Measurements from ENCODE around the gene AADACL2.
"Not testable (repeated sequence)": the region's sequence is repeated elsewhere in the genome, so short reads cannot be mapped to it uniquely, and the experiment has no call there.

AADACL2 gene

DNA sequence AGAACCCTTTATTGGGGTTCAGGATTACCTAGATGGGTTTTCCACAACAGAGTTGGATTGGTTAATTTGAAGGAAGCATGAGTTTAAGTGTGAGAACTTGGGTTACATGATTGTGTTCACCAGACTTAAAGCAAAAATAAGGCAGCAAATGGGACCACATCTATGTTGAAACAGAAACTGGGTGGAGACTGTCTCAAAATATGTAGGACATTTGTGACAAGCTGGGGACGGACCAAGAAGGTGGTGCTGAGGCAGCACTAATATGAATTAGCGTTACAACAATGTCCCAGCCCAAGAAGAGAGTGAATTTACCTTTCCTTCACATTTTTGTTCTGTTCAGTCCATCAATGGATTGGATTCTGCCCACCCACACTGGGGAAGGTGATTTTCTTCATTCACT, 866 bp upstream of the AADACL2 start:
- no peak overlapping the region for H3K4me3 Mint-ChIP-seq
- H3K27ac Mint-ChIP-seq: no peak overlapping the region
- H3K9me3 Mint-ChIP-seq: no peaks in the 10 kb centered on the region
- H3K4me1 Mint-ChIP-seq (ENCODE audit: low read depth): no peaks in the 10 kb centered on the region
- no peaks in the 10 kb centered on the region for H3K36me3 Mint-ChIP-seq (ENCODE audit: low read depth)
- no peaks in the 10 kb centered on the region for H3K27me3 Mint-ChIP-seq (ENCODE audit: low read depth)
- no peak for DNase-seq (ENCODE audit: low spot score)

DNA sequence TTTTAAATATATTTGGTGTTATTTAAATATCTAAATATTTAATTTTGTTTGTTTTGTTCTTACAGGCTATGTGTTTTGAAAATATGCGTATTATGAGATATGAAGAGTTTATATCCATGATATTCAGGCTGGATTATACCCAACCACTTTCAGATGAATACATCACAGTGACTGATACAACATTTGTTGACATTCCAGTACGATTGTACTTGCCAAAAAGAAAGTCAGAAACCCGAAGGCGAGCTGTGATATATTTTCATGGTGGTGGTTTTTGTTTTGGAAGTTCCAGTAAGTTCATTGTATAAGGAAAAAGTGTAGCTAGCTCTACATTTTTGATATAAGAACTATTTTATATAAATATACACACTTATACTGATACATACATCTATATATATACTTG, 6.9 kb downstream of the AADACL2 start:
- no peaks in the 10 kb centered on the region for H3K36me3 Mint-ChIP-seq (ENCODE audit: low read depth)
- no peaks in the 10 kb centered on the region for H3K9me3 Mint-ChIP-seq
- no peak overlapping the region for H3K27ac Mint-ChIP-seq
- no peaks in the 10 kb centered on the region for H3K4me1 Mint-ChIP-seq (ENCODE audit: low read depth)
- H3K27me3 Mint-ChIP-seq (ENCODE audit: low read depth): no peaks in the 10 kb centered on the region
- no peak for DNase-seq (ENCODE audit: low spot score)
- no peak overlapping the region for H3K4me3 Mint-ChIP-seq

DNA sequence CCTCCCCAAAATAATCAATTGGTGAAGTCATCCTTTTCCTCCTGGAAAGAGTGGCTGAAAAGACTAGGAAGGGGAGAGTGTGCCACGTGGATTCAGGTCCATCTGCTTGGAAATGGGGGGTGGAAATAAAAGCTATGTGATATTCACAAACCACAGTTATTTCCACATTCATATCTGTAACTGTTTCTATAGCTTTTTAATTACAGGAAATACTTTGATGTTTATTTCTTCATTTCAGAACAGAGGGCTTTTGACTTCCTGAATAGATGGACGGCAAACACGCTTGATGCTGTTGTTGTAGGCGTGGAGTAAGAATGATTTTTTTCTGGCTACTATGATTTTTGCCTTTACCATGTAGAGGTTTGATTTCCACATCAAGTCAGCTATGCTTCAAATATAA, 10.1 kb downstream of the AADACL2 start:
- Mint-ChIP-seq H3K4me1 (ENCODE audit: low read depth) (no peaks in the 10 kb centered on the region), H3K4me3 (no peak overlapping the region), H3K27ac (no peak overlapping the region), H3K27me3 (ENCODE audit: low read depth) (no peaks in the 10 kb centered on the region), H3K36me3 (ENCODE audit: low read depth) (no peaks in the 10 kb centered on the region), H3K9me3 (no peaks in the 10 kb centered on the region)
- DNase-seq (ENCODE audit: low spot score): no peak

DNA sequence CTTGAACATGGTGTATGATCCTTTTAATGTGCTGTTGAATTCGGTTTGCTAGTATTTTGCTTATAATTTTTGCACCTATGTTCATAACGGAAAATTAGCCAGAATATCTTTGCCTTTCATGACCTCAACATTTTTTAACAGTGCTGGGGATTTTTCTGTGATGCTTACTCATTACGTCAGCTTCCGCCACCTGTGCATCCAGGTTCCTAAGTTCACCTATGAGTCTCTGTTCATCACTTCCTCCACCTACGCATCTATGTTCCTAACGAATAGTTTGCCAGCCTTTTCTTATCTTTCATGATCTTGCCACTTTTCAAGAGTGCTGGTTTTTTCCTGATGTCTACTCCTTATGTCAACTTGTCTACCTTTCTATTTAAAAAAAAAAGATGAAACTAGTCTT, 16.5 kb downstream of the AADACL2 start:
- Mint-ChIP-seq H3K9me3 (no peaks in the 10 kb centered on the region), H3K36me3 (ENCODE audit: low read depth) (no peaks in the 10 kb centered on the region), H3K27ac (no peak overlapping the region), H3K27me3 (ENCODE audit: low read depth) (no peaks in the 10 kb centered on the region), H3K4me3 (no peak overlapping the region), H3K4me1 (ENCODE audit: low read depth) (no peaks in the 10 kb centered on the region)
- DNase-seq (ENCODE audit: low spot score): no peak

DNA sequence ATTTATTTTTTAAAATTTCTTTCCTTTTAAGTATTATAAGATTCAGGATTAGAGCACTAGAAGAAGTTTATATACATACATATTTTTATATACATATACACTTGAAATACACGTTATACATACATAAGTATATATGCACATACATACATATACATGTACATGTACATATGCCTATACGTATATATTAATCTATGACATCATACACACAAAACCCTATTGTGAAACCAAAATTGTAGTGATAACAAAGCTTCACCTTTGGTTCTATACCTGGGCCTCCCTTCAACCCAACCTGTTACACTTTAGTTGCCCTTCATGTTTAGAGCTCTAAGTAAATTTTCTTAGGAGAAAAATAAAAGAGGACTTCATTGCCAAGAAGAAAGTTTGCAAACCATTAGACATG, 17.0 kb downstream of the AADACL2 start:
- Mint-ChIP-seq H3K4me3 (no peak overlapping the region), H3K27ac (no peak overlapping the region)

DNA sequence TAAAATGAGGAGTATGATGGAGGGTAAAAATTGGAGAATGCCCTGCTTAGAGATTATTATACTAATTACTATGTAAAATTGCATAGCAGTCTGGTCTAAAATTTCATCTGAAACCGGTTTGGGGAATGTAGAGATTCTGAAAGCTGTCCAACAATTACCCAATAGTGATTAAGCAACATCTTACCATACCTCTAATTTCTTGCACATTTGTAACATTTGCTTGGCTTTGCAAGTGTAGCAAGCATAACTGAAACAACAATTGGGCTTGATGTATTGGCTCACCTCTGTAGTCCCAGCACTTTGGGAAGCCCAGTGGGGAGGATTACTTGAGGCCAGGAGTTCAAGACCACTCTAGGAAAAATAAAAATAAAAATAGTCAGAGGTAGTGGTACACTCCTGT, 17.4 kb downstream of the AADACL2 start:
- no peaks in the 10 kb centered on the region for H3K4me1 Mint-ChIP-seq (ENCODE audit: low read depth)
- no peak for DNase-seq (ENCODE audit: low spot score)
- H3K27me3 Mint-ChIP-seq (ENCODE audit: low read depth): no peaks in the 10 kb centered on the region
- no peak overlapping the region for H3K27ac Mint-ChIP-seq
- no peaks in the 10 kb centered on the region for H3K36me3 Mint-ChIP-seq (ENCODE audit: low read depth)
- no peaks in the 10 kb centered on the region for H3K9me3 Mint-ChIP-seq
- no peak overlapping the region for H3K4me3 Mint-ChIP-seq

More for the DNA sequence above, 17.0 kb downstream of the AADACL2 start:
- no peaks in the 10 kb centered on the region for H3K4me1 Mint-ChIP-seq (ENCODE audit: low read depth)
- no peaks in the 10 kb centered on the region for H3K27me3 Mint-ChIP-seq (ENCODE audit: low read depth)
- H3K36me3 Mint-ChIP-seq (ENCODE audit: low read depth): no peaks in the 10 kb centered on the region
- no peaks in the 10 kb centered on the region for H3K9me3 Mint-ChIP-seq
- no peak for DNase-seq (ENCODE audit: low spot score)

DNA sequence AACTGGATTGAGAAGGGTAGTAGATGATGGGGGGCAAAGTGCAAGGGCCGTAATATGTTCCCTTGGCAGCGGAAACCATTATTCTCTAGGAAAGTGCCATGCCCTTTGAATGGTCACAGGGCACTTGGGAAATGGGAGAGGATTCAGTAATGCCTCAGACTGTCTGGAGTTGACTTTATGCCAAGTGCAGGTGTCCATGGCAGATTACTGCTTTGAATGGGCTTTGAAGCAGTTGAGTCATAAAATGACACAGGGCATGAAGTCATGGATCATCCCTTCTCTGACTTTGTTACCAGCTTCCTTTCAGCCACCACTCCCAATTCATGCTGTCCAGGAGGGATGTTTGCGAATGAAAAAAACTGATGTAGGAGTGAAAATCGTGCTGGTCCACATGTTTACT, 20.1 kb downstream of the AADACL2 start:
- H3K27ac Mint-ChIP-seq: no peak overlapping the region
- H3K4me1 Mint-ChIP-seq (ENCODE audit: low read depth): no peaks in the 10 kb centered on the region
- H3K36me3 Mint-ChIP-seq (ENCODE audit: low read depth): no peaks in the 10 kb centered on the region
- DNase-seq (ENCODE audit: low spot score): no peak
- no peaks in the 10 kb centered on the region for H3K27me3 Mint-ChIP-seq (ENCODE audit: low read depth)
- H3K4me3 Mint-ChIP-seq: no peak overlapping the region
- H3K9me3 Mint-ChIP-seq: no peaks in the 10 kb centered on the region

DNA sequence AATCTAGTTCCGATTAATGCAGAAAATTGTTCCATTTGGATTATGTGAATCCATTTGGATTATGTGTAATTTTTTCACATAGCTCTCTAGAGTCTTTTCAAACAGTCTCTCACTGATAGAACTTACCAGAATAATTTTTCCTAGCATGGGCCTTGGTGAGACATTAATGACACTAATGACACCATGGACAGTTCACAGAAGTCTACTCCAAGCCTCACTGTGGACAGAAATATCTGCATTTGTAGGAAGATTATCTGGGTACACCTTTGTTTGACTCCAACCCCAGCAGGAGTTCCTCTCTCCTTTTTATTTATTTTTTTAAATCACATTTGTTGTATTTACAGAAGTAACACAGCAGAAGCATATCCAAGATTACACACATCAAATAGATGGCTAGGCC, 27.9 kb downstream of the AADACL2 start:
- Mint-ChIP-seq H3K27me3 (ENCODE audit: low read depth) (no peaks in the 10 kb centered on the region), H3K36me3 (ENCODE audit: low read depth) (no peaks in the 10 kb centered on the region), H3K27ac (no peak overlapping the region), H3K4me3 (no peak overlapping the region), H3K9me3 (no peaks in the 10 kb centered on the region), H3K4me1 (ENCODE audit: low read depth) (no peaks in the 10 kb centered on the region)
- no peak for DNase-seq (ENCODE audit: low spot score)

DNA sequence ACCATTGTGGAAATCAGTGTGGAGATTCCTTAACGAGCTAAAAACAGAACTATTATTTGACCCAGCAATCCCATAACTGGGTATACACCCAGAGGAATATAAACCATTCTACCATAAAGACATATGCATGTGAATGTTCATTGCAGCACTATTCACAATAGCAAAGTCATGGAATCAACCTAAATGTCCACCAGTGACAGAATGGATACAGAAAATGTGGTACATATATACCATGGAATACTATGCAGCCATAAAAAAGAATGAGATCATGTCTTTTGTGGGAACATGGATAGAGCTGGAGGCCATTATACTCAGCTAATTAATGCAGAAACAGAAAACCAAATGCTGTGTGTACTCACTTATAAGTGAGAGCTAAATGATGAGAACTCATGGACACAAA, 31.0 kb downstream of the AADACL2 start:
- H3K36me3 Mint-ChIP-seq (ENCODE audit: low read depth); DNase-seq (ENCODE audit: low spot score); H3K9me3 Mint-ChIP-seq; H3K4me3 Mint-ChIP-seq; H3K27me3 Mint-ChIP-seq (ENCODE audit: low read depth); H3K27ac Mint-ChIP-seq; H3K4me1 Mint-ChIP-seq (ENCODE audit: low read depth): not testable (repeated sequence)

DNA sequence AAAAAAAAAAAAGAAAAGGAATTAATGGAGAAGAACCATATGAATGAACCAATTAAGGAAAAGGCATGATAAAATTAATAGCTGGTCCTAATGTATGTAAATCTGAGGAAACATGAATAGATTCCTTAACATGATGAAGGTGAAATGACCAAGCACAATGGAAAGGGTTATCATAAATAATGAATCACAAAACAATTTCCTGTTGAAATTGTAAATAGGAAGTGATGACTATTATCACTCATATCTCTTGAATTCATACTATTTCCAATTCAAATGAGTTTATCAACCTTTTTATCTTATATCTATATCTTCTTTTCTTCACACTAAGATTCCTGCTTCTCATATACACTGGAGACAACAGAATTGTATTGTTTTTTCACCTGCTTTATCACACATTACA, 32.0 kb downstream of the AADACL2 start:
- DNase-seq (ENCODE audit: low spot score): no peak
- Mint-ChIP-seq H3K36me3 (ENCODE audit: low read depth) (no peaks in the 10 kb centered on the region), H3K9me3 (no peaks in the 10 kb centered on the region), H3K27me3 (ENCODE audit: low read depth) (no peaks in the 10 kb centered on the region), H3K4me1 (ENCODE audit: low read depth) (no peaks in the 10 kb centered on the region), H3K4me3 (no peak overlapping the region), H3K27ac (no peak overlapping the region)

DNA sequence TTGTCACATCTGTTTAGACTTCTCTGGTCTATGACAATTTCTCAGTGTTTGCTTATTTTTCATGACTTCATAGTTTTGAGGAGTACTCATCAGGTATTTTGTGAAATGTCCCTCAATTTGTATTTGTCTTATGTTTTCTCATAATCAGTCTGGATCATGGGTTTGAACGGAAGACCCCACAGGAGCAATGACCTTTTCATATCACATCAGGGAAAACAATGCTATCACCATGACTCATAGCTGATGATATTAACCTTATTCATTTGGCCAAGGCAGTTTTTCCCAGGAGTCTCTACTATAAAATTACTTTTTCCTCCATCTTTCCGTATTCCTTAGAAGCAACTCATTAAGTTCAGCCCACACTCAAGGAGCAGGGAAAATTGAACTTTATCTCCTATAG, 32.7 kb downstream of the AADACL2 start:
- DNase-seq (ENCODE audit: low spot score): no peak
- no peaks in the 10 kb centered on the region for H3K36me3 Mint-ChIP-seq (ENCODE audit: low read depth)
- H3K4me1 Mint-ChIP-seq (ENCODE audit: low read depth): no peaks in the 10 kb centered on the region
- no peak overlapping the region for H3K27ac Mint-ChIP-seq
- no peaks in the 10 kb centered on the region for H3K27me3 Mint-ChIP-seq (ENCODE audit: low read depth)
- H3K9me3 Mint-ChIP-seq: no peaks in the 10 kb centered on the region
- H3K4me3 Mint-ChIP-seq: no peak overlapping the region

DNA sequence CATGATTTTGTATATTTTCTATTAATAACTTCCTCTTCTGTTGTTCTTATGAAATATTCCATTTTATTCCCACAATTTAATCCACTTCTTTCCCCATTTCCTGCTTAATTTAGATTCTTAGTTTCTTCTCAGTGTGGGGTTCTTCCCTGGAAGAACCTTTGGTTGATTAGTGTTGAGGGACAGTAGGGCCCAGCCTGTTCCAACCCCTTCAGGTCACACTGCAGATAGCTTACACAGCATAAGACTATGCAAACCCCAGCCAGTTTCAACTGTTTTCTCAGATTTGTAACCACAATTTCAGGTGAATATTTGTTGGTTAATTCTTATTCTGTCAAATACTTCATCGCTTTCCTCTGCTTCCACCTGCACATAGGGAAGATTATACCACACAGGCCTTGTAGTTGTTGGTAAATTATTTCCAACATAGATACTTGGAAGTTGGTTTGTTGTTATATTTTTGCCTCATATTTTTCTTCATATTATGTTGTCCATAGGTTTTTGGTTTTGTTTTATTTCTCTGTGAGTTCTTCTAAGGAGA, 34.7 kb downstream of the AADACL2 start:
- Mint-ChIP-seq H3K9me3 (no peaks in the 10 kb centered on the region), H3K36me3 (ENCODE audit: low read depth) (no peaks in the 10 kb centered on the region), H3K27ac (no peak overlapping the region), H3K27me3 (ENCODE audit: low read depth) (no peaks in the 10 kb centered on the region), H3K4me1 (ENCODE audit: low read depth) (no peaks in the 10 kb centered on the region), H3K4me3 (no peak overlapping the region)
- no peak for DNase-seq (ENCODE audit: low spot score)

DNA sequence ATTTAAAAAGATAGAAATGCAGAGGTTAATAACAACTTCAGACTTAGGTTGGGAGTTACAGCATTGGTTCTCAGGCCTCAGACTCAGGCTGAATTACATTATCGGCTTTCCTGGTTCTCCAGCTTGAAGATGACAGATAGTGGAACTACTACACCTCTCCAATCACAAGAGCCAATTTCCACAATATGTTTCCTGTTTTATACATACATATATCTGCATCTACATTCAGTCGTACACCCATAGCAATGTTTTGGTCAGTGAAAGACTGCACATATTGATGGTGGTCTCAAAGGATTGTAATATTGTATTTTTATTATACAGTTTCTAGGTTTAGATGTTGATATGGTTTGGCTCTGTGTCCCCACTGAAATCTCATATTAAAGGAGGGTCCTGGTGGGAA, 35.4 kb downstream of the AADACL2 start:
- Mint-ChIP-seq H3K9me3 (no peaks in the 10 kb centered on the region), H3K36me3 (ENCODE audit: low read depth) (no peaks in the 10 kb centered on the region), H3K4me3 (no peak overlapping the region), H3K27ac (no peak overlapping the region), H3K4me1 (ENCODE audit: low read depth) (no peaks in the 10 kb centered on the region), H3K27me3 (ENCODE audit: low read depth) (no peaks in the 10 kb centered on the region)
- DNase-seq (ENCODE audit: low spot score): no peak

DNA sequence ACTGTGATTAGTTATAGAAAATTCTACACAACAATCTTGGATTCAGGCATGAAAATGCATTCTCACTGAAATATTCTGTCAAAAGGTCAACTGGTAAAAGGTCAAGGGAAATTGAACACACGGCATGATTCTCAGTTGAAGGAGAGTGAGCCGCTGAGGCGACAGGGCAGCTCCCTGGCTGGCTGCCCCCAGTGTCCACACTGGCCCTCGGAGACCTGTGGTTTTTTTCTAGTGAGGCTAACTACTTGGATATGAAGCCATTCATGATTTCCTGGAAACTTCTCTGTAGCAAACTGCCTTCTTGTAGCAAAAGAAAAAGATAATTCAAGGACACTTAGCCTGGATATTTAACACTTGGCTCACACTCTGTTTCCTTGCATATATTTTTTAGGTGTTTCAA, 37.2 kb downstream of the AADACL2 start:
- Mint-ChIP-seq H3K4me1 (ENCODE audit: low read depth) (no peaks in the 10 kb centered on the region), H3K27ac (no peak overlapping the region), H3K36me3 (ENCODE audit: low read depth) (no peaks in the 10 kb centered on the region), H3K27me3 (ENCODE audit: low read depth) (no peaks in the 10 kb centered on the region), H3K4me3 (no peak overlapping the region), H3K9me3 (no peaks in the 10 kb centered on the region)
- no peak for DNase-seq (ENCODE audit: low spot score)

DNA sequence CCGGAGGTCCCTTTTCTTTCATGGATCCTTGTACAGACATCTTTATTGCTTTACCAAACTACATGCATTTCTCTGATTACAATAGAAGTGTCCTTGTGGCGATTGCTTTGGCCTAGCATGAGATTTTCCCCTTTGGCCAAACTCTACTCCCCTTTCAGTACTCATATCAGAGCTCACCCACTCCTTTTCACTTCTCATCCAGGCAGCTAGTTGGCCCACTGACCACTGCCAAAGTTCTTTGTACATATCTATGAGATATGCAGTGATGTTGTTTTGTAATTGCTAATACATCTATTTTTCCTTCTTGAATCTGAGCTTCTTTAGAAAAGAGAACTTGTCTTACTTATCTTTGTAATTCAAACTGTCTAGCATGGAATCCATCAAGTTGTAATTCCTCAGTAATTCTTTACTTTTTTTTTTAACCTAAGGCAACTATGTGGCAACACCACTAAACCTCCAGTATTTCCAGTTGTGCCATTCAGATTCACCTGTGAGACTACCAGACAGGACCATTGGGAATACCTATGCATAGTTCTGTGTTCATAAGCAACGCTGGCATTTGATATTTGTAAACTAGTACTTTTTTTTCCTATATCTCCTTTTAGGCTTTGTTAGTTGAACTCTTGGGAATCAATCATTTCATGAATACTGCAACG, 39.2 kb downstream of the AADACL2 start:
- Mint-ChIP-seq H3K9me3 (no peaks in the 10 kb centered on the region), H3K4me1 (ENCODE audit: low read depth) (no peaks in the 10 kb centered on the region), H3K36me3 (ENCODE audit: low read depth) (no peaks in the 10 kb centered on the region), H3K27ac (no peak overlapping the region), H3K27me3 (ENCODE audit: low read depth) (no peaks in the 10 kb centered on the region), H3K4me3 (no peak overlapping the region)
- no peak for DNase-seq (ENCODE audit: low spot score)

Data from T-helper 2 cell treated with Interferon-gamma antibody and Interleukin-4, amounts not matched to agents 5 μg/mL and 100 μg/mL, for 36 hours (primary cell).